ENCODE results near the gene KIAA0408.

KIAA0408 gene

DNA sequence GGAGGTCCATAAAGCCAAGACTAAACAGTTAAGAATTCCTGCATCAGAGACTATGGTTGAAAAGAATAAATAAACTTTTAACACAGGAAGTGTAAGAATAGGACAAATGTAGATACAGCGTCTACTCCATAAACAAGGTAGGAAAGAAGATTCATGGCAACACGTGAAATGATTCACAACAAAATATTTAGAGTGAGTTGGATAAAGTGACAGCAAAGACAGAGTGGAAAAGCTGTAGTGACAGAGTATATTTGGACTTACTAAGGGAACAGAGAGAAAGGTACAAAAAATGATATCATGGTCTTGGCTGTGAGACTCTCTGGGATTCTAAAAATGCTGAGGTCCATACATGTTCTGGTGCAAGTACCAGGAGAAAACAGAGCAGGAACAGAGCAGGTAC, 21.9 kb upstream of the KIAA0408 start:
- H3K36me3 Mint-ChIP-seq (ENCODE audit: low read depth): peaks cover 8% of the 10 kb centered on the region
- no peaks in the 10 kb centered on the region for H3K27me3 Mint-ChIP-seq (ENCODE audit: low read depth)
- no peaks in the 10 kb centered on the region for H3K9me3 Mint-ChIP-seq
- H3K4me3 Mint-ChIP-seq: no peak overlapping the region
- no peak overlapping the region for H3K27ac Mint-ChIP-seq
- TF ChIP-seq, protein P1, sequence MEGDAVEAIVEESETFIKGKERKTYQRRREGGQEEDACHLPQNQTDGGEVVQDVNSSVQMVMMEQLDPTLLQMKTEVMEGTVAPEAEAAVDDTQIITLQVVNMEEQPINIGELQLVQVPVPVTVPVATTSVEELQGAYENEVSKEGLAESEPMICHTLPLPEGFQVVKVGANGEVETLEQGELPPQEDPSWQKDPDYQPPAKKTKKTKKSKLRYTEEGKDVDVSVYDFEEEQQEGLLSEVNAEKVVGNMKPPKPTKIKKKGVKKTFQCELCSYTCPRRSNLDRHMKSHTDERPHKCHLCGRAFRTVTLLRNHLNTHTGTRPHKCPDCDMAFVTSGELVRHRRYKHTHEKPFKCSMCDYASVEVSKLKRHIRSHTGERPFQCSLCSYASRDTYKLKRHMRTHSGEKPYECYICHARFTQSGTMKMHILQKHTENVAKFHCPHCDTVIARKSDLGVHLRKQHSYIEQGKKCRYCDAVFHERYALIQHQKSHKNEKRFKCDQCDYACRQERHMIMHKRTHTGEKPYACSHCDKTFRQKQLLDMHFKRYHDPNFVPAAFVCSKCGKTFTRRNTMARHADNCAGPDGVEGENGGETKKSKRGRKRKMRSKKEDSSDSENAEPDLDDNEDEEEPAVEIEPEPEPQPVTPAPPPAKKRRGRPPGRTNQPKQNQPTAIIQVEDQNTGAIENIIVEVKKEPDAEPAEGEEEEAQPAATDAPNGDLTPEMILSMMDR (IDR thresholded peaks at IDR 0.05; ENCODE audit: unreplicated experiment in 3 of 3): no peak
- peaks cover 18% of the 10 kb centered on the region for H3K4me1 Mint-ChIP-seq

DNA sequence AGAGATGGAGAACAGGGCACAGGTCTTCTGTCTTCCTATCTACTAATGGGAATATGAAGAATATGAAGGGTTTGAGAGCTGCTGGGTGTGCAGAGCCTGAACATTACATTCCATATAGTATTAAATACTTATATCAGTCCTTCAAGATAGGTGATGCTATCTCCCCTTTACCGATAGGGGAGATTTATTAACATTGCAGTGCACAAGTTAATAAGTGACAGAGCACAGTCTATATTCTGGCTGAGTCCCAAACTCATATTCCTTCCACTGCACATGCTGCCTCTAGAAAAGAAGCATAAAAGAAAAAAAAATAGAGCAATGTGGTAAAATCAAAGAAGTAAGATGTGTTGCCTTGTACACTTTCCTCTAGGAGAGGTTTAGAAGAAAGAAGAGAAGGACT, 18.5 kb upstream of the KIAA0408 start:
- H3K4me3 Mint-ChIP-seq: no peak overlapping the region
- H3K27ac Mint-ChIP-seq: peak overlapping the region in 1 of 3 experiments; percentile 36
- peaks cover 5% of the 10 kb centered on the region for H3K4me1 Mint-ChIP-seq
- H3K9me3 Mint-ChIP-seq: no peaks in the 10 kb centered on the region
- peaks cover 11% of the 10 kb centered on the region for H3K36me3 Mint-ChIP-seq (ENCODE audit: low read depth)
- no peaks in the 10 kb centered on the region for H3K27me3 Mint-ChIP-seq (ENCODE audit: low read depth)
- TF ChIP-seq, protein P1 (IDR thresholded peaks at IDR 0.05; ENCODE audit: unreplicated experiment in 3 of 3): no peak

DNA sequence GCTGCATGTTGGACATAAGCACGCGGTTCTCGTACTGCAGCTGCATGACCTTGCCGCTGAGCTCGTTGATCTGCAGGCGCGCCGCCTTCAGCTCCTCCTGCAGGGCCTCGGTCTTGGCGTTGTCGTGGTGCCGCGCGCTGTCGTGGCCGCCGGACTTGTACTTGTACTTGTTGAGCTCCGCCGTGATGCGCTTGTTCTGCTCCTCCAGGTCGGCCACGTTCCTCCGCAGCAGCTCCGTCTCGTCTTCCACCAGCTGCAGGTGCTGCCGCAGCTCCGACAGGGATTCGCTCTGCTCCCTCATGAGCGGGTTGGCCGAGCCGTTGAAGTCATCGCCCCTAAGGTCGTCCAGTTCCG, 16.6 kb upstream of the KIAA0408 start:
- Mint-ChIP-seq H3K27ac (no peak overlapping the region), H3K27me3 (ENCODE audit: low read depth) (no peaks in the 10 kb centered on the region), H3K4me3 (no peak overlapping the region), H3K36me3 (ENCODE audit: low read depth) (peaks cover 11% of the 10 kb centered on the region), H3K9me3 (no peaks in the 10 kb centered on the region), H3K4me1 (peaks cover 5% of the 10 kb centered on the region)
- TF ChIP-seq, protein P1 (IDR thresholded peaks at IDR 0.05; ENCODE audit: unreplicated experiment in 3 of 3): no peak

DNA sequence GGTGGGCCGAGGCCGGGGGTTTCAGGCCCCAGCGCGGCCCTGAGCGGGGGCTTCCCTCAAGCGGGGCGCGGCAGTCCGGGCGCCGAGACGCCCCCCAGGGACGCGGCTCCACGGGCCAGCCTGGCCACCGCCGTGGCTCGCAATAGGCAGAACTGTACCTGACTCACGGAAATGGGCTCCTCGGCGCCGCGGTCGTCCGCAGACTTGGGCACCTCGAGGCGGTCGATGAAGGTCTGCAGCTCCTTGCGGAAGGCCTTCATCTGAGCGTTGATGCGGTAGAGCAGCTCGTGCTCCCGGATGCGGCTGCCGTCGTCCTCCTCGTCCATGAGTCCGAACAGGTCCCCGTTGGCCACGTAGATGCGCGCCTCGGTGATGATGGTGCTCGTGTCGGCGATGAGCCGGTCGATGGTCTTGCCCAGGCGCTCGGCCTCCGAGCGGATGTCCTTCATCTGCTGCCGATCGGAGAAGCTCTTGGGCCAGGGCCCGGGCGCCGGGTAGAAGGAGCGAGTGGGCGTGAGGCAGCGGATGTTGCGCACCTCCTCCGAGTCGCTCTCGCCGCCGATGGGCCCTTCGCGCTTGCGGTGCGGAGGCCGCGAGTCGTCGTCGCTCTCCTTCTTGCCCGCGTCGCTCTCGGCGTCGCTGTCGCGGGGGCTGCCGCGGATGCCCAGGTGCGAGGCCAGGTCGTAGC, 16.1 kb upstream of the KIAA0408 start:
- no peak overlapping the region for H3K4me3 Mint-ChIP-seq
- no peaks in the 10 kb centered on the region for H3K9me3 Mint-ChIP-seq
- no peak overlapping the region for H3K27ac Mint-ChIP-seq
- TF ChIP-seq, protein P1 (IDR thresholded peaks at IDR 0.05; ENCODE audit: unreplicated experiment in 3 of 3): no peak
- H3K36me3 Mint-ChIP-seq (ENCODE audit: low read depth): peaks cover 11% of the 10 kb centered on the region
- peaks cover 5% of the 10 kb centered on the region for H3K4me1 Mint-ChIP-seq
- no peaks in the 10 kb centered on the region for H3K27me3 Mint-ChIP-seq (ENCODE audit: low read depth)

DNA sequence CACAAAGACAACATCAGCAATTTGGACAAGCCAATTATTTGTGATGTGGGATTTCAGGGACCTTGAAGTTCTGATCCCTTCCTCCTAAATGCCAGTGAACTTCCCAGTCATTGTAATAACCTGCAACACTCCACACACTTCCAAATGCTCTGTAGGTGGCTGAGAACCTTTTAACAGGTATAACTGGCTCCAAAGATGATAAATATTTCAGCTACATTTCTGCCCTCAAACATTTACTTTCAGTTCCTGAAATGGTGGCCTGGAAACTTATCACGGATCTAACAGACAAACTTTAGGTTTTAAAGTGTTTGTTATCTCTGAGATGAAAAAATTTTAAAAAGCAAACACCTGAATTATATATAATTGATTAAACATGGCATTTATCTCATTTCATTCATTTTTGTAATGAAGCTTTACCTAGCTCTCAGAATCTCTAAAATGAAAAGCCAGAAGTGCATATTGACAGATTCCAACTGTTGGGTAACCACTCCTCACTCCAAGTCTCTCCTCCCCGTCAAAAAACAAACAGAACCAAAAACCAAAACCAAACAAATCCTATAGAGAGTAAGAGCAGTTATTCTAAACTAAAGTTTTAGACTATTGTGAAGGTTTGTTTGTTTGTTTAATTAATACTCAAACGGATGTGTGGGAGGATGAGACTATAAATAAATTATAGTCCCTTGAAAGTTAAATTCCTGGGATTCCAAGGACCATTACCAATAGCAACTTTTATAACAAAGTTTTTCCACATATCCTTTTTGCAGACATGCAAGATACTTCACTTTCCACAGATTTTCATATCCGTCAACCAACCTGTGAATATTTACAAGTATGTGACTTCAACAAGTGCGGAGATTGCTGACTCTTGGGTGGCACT, 12.4 kb upstream of the KIAA0408 start:
- H3K9me3 Mint-ChIP-seq: no peaks in the 10 kb centered on the region
- H3K36me3 Mint-ChIP-seq (ENCODE audit: low read depth): peaks cover 7% of the 10 kb centered on the region
- H3K4me1 Mint-ChIP-seq: no peaks in the 10 kb centered on the region
- no peak overlapping the region for H3K4me3 Mint-ChIP-seq
- no peak overlapping the region for H3K27ac Mint-ChIP-seq
- TF ChIP-seq, protein P1 (IDR thresholded peaks at IDR 0.05; ENCODE audit: unreplicated experiment in 3 of 3): no peak
- no peaks in the 10 kb centered on the region for H3K27me3 Mint-ChIP-seq (ENCODE audit: low read depth)

All from nephron (organoid).